DOHH2 (cell line): Measurements from ENCODE around the gene PGR.

Experiments used
- H3F3A ChIP-seq: fragments of 200-600 bp; sonication (generic), shearing (Covaris generic); 2 replicates; pipeline ENCODE4 v1.6.0; 2016; ENCODE audit warnings: antibody characterized with exemption, mild to moderate bottlenecking; ENCODE audit not compliant: control insufficient read depth, insufficient read depth
- H3K27ac ChIP-seq: fragments of 200-600 bp; sonication (generic); 2 replicates; pipeline ENCODE4 v1.5.1; 2014; ENCODE audit warnings: low read depth, mild to moderate bottlenecking, low read length, moderate library complexity
- H3K27me3 ChIP-seq: fragments of 200-600 bp; sonication (generic); 2 replicates; pipeline ENCODE4 v1.6.1; 2014; ENCODE audit warnings: mild to moderate bottlenecking, low read length, mixed read lengths; ENCODE audit not compliant: control insufficient read depth
- H3K36me3 ChIP-seq: fragments of 200-600 bp; sonication (generic); 2 replicates; pipeline ENCODE4 v1.6.1; 2014; ENCODE audit warnings: mild to moderate bottlenecking, low read length, moderate library complexity, mixed read lengths; ENCODE audit not compliant: control insufficient read depth
- H3K4me1 ChIP-seq: fragments of 200-600 bp; sonication (generic); 2 replicates; pipeline ENCODE4 v1.6.1; 2014; ENCODE audit warnings: mild to moderate bottlenecking, low read length, mixed read lengths; ENCODE audit not compliant: control insufficient read depth
- H3K4me2 ChIP-seq: fragments of 200-600 bp; sonication (generic); 2 replicates; pipeline ENCODE4 v1.6.0; 2014; ENCODE audit warnings: mild to moderate bottlenecking, low read length, moderate library complexity
- H3K4me3 ChIP-seq: fragments of 200-600 bp; sonication (generic); 2 replicates; pipeline ENCODE4 v1.5.1; 2014; ENCODE audit warnings: mild to moderate bottlenecking, low read length, mixed read lengths
- H3K79me2 ChIP-seq: fragments of 200-600 bp; sonication (generic); 2 replicates; pipeline ENCODE4 v1.6.1; 2014; ENCODE audit warnings: mild to moderate bottlenecking, low read length, mixed read lengths; ENCODE audit not compliant: control insufficient read depth
- H3K9me2 ChIP-seq: fragments of 200-600 bp; sonication (generic); replicated peaks from 2 replicates; pipeline ENCODE4 v1.6.1; 2014; ENCODE audit warnings: mild to moderate bottlenecking, low read length, mixed read lengths; ENCODE audit not compliant: control insufficient read depth
- H3K9me3 ChIP-seq: fragments of 200-600 bp; sonication (generic); 2 replicates; pipeline ENCODE4 v1.6.1; 2014; ENCODE audit warnings: antibody characterized with exemption, low read length, mixed read lengths; ENCODE audit not compliant: control insufficient read depth, insufficient read depth
- H4K20me1 ChIP-seq: fragments of 200-600 bp; sonication (generic); 2 replicates; pipeline ENCODE4 v1.6.0; 2014; ENCODE audit warnings: low read depth, mild to moderate bottlenecking, antibody characterized with exemption, low read length, moderate library complexity; ENCODE audit not compliant: control insufficient read depth, insufficient read depth
- EZH2phosphoT487 ChIP-seq: fragments of 200-600 bp; sonication (generic); IDR thresholded peaks from 2 replicates; pipeline ENCODE4 v1.6.1; 2017; ENCODE audit warnings: borderline replicate concordance, mild to moderate bottlenecking, antibody characterized with exemption, low read length, moderate library complexity, mixed read lengths
- TF ChIP-seq, protein P1 (sequence below): fragments of 200-600 bp; sonication (generic); IDR thresholded peaks from one replicate; pipeline ENCODE4 v1.5.1; 2014; ENCODE audit warnings: antibody characterized with exemption, mild to moderate bottlenecking, low read depth, low read length; ENCODE audit not compliant: poor library complexity, severe bottlenecking

PGR gene

GRCh38 chr11:101048479-101048878 is 81.1 kb downstream of the PGR start:
- Histone ChIP-seq H3K4me2 (no peak overlapping the region), H3K79me2 (no peaks in the 10 kb centered on the region), H3K36me3 (no peaks in the 10 kb centered on the region), H4K20me1 (no peaks in the 10 kb centered on the region), H3K4me1 (no peaks in the 10 kb centered on the region), H3K4me3 (no peak overlapping the region), H3K9me2 (no peaks in the 10 kb centered on the region), H3K27ac (no peak overlapping the region), H3K9me3 (no peaks in the 10 kb centered on the region), H3F3A (no peaks in the 10 kb centered on the region), H3K27me3 (no peaks in the 10 kb centered on the region)
- TF ChIP-seq EZH2phosphoT487 = no peak
- TF ChIP-seq, protein P1, sequence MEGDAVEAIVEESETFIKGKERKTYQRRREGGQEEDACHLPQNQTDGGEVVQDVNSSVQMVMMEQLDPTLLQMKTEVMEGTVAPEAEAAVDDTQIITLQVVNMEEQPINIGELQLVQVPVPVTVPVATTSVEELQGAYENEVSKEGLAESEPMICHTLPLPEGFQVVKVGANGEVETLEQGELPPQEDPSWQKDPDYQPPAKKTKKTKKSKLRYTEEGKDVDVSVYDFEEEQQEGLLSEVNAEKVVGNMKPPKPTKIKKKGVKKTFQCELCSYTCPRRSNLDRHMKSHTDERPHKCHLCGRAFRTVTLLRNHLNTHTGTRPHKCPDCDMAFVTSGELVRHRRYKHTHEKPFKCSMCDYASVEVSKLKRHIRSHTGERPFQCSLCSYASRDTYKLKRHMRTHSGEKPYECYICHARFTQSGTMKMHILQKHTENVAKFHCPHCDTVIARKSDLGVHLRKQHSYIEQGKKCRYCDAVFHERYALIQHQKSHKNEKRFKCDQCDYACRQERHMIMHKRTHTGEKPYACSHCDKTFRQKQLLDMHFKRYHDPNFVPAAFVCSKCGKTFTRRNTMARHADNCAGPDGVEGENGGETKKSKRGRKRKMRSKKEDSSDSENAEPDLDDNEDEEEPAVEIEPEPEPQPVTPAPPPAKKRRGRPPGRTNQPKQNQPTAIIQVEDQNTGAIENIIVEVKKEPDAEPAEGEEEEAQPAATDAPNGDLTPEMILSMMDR = no peak

GRCh38 chr11:101046947-101047346 is 82.7 kb downstream of the PGR start:
- Histone ChIP-seq H3K4me1 (no peaks in the 10 kb centered on the region), H3K4me3 (no peak overlapping the region), H3K79me2 (no peaks in the 10 kb centered on the region), H3F3A (no peaks in the 10 kb centered on the region), H3K9me2 (no peaks in the 10 kb centered on the region), H3K4me2 (no peak overlapping the region), H3K36me3 (no peaks in the 10 kb centered on the region), H3K9me3 (no peaks in the 10 kb centered on the region), H4K20me1 (no peaks in the 10 kb centered on the region), H3K27me3 (no peaks in the 10 kb centered on the region), H3K27ac (no peak overlapping the region)
- no peak for TF ChIP-seq EZH2phosphoT487
- TF ChIP-seq, protein P1 = no peak

GRCh38 chr11:101045415-101045814 is 84.2 kb downstream of the PGR start:
- TF ChIP-seq, protein P1 = no peak
- no peak for TF ChIP-seq EZH2phosphoT487
- no peaks in the 10 kb centered on the region for H3K36me3 ChIP-seq
- H3K4me2 ChIP-seq = no peak overlapping the region
- no peak overlapping the region for H3K4me3 ChIP-seq
- no peaks in the 10 kb centered on the region for H3K79me2 ChIP-seq
- no peaks in the 10 kb centered on the region for H3K9me3 ChIP-seq
- no peaks in the 10 kb centered on the region for H4K20me1 ChIP-seq
- no peaks in the 10 kb centered on the region for H3K9me2 ChIP-seq
- H3K4me1 ChIP-seq = no peaks in the 10 kb centered on the region
- H3F3A ChIP-seq = no peaks in the 10 kb centered on the region
- no peaks in the 10 kb centered on the region for H3K27me3 ChIP-seq
- H3K27ac ChIP-seq = no peak overlapping the region

DNA sequence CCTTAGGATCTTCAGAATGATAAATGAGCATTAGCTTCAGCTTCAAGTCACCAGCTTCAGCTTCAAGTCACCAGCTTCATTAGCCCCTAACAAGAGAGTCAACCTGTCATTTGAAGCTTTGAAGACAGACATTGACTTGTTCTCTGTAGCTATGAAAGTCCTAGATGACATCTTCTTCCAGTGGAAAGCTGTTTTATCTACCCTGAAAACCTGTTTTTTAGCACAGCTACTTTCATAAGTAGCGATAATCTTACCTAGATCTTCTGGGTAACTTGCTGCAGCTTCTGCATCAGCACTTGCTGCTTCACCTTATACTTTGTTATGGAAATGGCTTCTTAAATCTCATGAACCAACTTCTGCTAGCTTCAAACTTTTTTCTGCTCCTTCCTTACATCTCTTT is 85.7 kb downstream of the PGR start:
- Histone ChIP-seq H3K27ac (no peak overlapping the region), H3F3A (no peaks in the 10 kb centered on the region), H3K79me2 (no peaks in the 10 kb centered on the region), H3K4me3 (no peak overlapping the region), H4K20me1 (no peaks in the 10 kb centered on the region), H3K27me3 (no peaks in the 10 kb centered on the region), H3K36me3 (no peaks in the 10 kb centered on the region), H3K9me3 (no peaks in the 10 kb centered on the region), H3K4me1 (no peaks in the 10 kb centered on the region), H3K9me2 (no peaks in the 10 kb centered on the region), H3K4me2 (no peak overlapping the region)
- TF ChIP-seq, protein P1 = no peak
- TF ChIP-seq EZH2phosphoT487 = no peak
